Measurements from ENCODE around the gene NKX2-4.
"Not testable (repeated sequence)": the region's sequence is repeated elsewhere in the genome, so short reads cannot be mapped to it uniquely, and the experiment has no call there.

NKX2-4 gene

DNA sequence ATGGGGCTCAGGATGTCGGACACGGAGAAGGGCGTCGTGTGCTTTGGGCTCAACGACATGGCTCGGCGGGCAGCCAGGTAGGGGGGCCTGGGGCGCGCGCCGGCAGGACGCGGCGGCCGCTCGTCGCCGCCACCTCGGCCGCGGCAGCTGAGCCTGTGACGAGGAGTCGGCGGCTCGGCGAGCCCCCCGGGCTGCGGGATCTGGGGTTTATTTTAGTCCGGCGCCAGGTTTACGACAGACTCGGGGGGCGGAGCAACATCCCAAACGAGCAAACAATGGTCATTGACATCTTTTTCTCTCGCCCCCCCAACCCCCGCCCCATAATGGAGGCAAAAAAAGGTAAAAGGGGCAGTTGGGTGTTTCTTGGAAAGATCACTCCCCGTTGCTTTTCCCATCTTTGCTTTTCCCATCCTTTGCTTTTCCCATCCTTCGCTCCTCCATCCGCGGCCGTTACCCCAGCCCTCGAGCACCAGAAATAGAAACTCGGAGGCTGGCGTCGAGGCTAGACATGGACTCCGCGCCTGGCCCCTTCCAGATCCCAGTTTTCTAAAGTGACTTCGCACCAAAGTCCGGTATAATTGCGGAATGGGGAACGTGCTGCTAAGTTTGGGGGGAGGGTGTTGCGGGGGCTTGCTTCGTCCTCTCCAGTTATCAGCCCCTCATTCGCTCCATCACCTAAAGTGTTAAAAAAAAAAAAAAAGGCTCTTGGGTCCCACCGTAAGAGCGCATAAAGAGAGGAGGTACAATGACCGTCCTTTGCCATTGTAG is at the start of gene NKX2-4:
TSS of gene NKX2-4 (minus strand) at position 186 of the 768 bp plus-strand sequence. CDS start at position 59, 127 bp downstream.
- DNase-seq = no peak

DNA sequence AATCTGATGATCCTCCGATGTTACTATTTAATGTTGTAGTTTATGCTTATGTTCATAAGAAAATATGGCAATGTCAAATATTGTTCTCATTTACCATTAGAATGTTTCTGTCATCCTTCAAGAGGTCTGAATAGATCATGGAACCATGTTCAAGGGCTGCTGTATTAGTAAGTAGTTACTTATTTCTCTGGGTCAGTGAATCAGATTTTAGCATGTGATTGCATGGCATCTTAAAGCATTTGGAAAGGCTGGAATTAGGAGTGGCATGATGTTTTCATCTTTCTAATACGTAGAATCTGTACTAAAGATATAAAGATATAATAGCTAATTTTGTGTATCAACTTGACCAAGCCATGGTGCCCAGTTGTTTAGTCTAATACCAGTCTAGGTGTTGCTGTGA is 40.5 kb upstream of the NKX2-4 start:
- no peak for DNase-seq

- DNase-seq = no peak
Observed at GRCh38 chr20:21437248-21437647, 39.9 kb upstream of the NKX2-4 start.

DNA sequence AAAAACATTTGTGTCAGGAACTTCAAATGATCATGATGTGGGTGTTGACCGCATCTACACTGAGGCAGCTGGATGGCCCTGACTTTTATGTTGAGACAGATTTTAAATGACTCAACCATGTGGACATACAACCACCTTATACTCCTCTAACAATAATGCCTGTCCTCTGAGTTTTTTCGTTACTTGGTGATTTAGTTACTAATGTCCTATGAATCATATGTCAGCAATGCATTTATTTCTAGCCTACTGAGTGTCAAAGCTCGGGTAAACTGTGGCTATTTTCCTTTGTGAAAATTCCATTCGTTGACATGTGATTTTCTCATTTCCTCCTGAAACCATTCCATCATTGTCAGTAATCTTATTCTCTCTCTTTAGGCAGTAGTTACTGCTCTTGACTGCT is 38.9 kb upstream of the NKX2-4 start:
- DNase-seq = no peak

- no peak for DNase-seq
Observed at GRCh38 chr20:21435576-21435975, 38.2 kb upstream of the NKX2-4 start.

GRCh38 chr20:21433329-21433890 is 36.1 kb upstream of the NKX2-4 start:
- DNase-seq = no peak

DNA sequence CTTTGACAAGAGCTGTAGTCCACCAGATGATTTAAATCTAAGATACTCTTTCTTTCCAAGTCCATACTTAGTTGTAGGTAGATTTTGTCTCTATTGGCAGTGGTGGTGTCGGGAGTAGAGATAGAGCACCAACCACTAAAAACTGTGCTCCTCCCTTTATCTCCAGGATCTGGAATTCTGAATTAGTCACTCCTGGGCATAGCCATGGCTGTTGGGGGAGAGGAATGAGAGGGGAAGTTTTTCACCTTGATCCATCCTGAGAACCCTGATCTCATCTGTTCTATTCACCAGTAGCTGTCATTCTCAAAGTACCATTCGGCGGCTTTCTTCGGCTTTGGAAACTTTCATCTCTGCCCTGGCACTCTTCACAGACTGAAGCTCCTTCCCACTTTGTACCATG is 35.6 kb upstream of the NKX2-4 start:
- no peak for DNase-seq

GRCh38 chr20:21430020-21430419 is 32.7 kb upstream of the NKX2-4 start:
- DNase-seq = no peak

GRCh38 chr20:21424846-21425245 is 27.5 kb upstream of the NKX2-4 start:
- DNase-seq = no peak

DNA sequence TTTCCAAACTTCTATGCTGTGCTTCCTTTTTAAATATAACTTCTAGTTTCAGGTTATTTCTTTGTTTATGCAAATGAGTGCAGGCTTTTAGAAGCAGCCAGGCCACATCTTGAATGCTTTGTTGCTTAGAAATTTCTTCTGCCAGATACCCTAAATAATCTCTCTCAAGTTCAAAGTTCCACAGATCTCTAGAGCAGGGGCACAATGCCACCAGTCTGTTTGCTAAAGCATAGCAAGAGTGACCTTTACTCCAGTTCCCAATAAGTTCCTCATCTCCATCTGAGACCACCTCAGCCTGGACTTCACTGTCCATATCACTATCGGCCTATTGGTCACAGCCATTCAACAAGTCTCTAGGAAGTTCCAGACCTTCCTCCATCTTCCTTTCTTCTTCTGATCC is 26.4 kb upstream of the NKX2-4 start:
- not testable (repeated sequence) for DNase-seq

GRCh38 chr20:21421601-21422236 is 24.4 kb upstream of the NKX2-4 start:
- no peak for DNase-seq

DNA sequence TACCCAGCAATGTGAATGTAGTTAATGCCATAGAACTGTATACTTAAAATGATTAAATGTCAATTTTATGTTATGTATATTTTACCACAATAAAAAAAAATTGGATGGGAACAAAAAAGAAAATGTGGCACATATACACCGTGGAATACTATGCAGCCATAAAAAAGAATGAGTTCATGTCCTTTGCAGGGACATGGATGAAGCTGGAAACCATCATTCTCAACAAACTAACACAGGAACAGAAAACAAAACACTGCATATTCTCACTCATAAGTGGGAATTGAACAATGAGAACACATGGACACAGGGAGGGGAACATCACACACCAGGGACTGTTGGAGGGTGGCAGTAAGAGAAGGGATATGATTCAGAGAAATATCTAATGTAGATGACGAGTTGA is 21.8 kb upstream of the NKX2-4 start:
- not testable (repeated sequence) for DNase-seq

- not testable (repeated sequence) for DNase-seq
Observed at GRCh38 chr20:21413996-21414395, 16.7 kb upstream of the NKX2-4 start.

GRCh38 chr20:21411725-21412124 is 14.4 kb upstream of the NKX2-4 start:
- no peak for DNase-seq

DNA sequence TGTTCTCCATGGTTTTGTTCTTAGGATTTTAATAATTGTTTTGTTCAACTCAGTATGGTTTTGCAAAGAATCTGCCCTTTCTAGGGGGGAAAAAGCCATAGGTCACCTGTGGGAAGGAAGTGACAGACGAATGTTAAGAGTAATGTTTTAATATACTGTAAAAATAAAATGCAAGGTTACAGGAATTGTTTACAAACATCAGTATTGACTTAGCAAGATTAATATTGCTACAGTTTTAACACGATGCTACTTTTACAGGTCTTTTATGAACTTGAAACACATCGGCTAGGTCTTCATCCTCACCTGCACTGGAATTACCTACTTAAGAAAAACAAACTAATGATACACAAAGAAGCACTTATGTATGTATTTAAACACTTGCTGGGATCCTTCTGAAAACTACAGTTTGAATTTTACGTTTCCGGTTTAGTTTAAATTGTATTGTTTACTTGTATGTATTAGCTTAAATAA is 1.7 kb upstream of the NKX2-4 start:
- no peak for DNase-seq

DNA sequence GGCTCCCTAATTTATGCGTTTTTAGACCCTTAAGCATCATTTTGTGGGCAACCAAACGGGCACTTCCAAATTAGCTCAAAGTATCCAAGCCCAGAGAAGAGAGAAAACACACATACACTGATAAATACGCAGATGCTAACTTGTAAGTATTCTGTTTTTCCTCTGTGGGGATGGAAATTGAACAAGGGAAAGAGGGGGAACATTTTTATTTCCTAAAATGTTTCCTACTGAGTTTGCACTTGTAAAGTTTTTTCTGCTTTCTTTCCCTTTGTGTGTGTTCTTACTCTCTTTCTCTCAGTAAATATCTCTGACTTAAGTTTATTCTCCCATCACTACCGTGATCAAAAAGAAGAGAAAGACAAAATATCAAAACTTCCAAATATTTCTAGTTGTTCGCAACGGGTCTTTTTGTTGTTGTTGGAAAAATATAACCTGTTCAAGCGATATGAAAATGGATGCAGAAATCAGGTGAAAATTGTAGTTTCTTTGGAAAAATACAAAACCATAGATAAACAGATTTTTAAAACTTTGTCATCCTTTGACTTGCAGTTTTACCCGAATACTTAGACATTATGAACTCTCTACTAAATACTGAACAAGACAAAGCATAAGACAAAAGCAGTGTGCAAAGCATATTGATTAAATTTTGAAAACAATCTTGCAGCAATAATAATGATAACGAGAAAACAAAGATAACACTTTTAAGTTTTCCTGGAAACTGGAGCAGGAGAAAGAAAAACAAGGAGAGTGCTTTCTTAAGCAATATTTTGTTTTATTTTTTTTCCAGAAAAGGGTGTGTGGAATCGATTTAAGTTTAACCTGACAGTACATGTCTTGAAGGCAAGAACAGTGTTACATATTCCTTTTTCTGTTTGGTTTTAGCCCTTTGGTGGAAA is 1.0 kb upstream of the NKX2-4 start:
- no peak for DNase-seq

- DNase-seq = peak; percentile 54
Observed at GRCh38 chr20:21396599-21397340, 556 bp downstream of the NKX2-4 start.

- no peak for DNase-seq
Observed at GRCh38 chr20:21395666-21396598, 1.4 kb downstream of the NKX2-4 start.

- DNase-seq = no peak
Observed at GRCh38 chr20:21395051-21395665, 2.2 kb downstream of the NKX2-4 start.

GRCh38 chr20:21394551-21394950 is 2.8 kb downstream of the NKX2-4 start:
- no peak for DNase-seq
